Activated T-cell treated with anti-CD3 and anti-CD28 coated beads, Interleukin-2, amount 50 U/mL, for 24 hours (primary cell): ENCODE measurements around the gene KIN.

ENCODE experiments used
- DNase-seq: peaks from one replicate; pipeline ENCODE4 v3.0.0-alpha.2; 2020
- H3K27ac Mint-ChIP-seq: 2 replicates; pipeline ENCODE4 v1.8.0; 2020; ENCODE audit warnings: mild to moderate bottlenecking, mixed read lengths
- H3K27me3 Mint-ChIP-seq: 2 replicates; pipeline ENCODE4 v1.8.0; 2020; ENCODE audit warnings: mixed read lengths
- H3K36me3 Mint-ChIP-seq: 2 replicates; pipeline ENCODE4 v1.8.0; 2020; ENCODE audit warnings: low read depth, mixed read lengths
- H3K4me1 Mint-ChIP-seq: 2 replicates; pipeline ENCODE4 v1.8.0; 2020; ENCODE audit warnings: low read depth, mixed read lengths
- H3K4me3 Mint-ChIP-seq: 2 replicates; pipeline ENCODE4 v1.8.0; 2020; ENCODE audit warnings: mild to moderate bottlenecking, moderate library complexity, mixed read lengths
- H3K9me3 Mint-ChIP-seq: 2 replicates; pipeline ENCODE4 v1.8.0; 2020; ENCODE audit warnings: mixed read lengths

The KIN gene

GRCh38 chr10:7702288-7702812 is 85.4 kb downstream of the KIN start:
- Mint-ChIP-seq H3K36me3 (no peaks in the 10 kb centered on the region), H3K4me3 (no peak overlapping the region), H3K27me3 (peaks cover 58% of the 10 kb centered on the region), H3K9me3 (no peaks in the 10 kb centered on the region), H3K27ac (no peak overlapping the region), H3K4me1 (no peaks in the 10 kb centered on the region)
- no peak for DNase-seq

- no peak overlapping the region for H3K27ac Mint-ChIP-seq
- H3K27me3 Mint-ChIP-seq = peaks cover 54% of the 10 kb centered on the region
- H3K4me3 Mint-ChIP-seq = no peak overlapping the region
Observed at GRCh38 chr10:7701158-7701742, 86.5 kb downstream of the KIN start.

More at GRCh38 chr10:7701158-7701742, 86.5 kb downstream of the KIN start:
- H3K36me3 Mint-ChIP-seq = no peaks in the 10 kb centered on the region
- no peak for DNase-seq
- no peaks in the 10 kb centered on the region for H3K9me3 Mint-ChIP-seq
- no peaks in the 10 kb centered on the region for H3K4me1 Mint-ChIP-seq
